OCI-LY3 (cell line): Measurements from ENCODE around the gene CFAP58.

Experiments
- H2AFZ ChIP-seq: fragments of 200-600, 300-600 bp; shearing (Covaris generic); 2 replicates; pipeline ENCODE4 v1.6.0; 2014; ENCODE audit warnings: antibody characterized with exemption, low read depth, low read length
- H3K27ac ChIP-seq: fragments of 200-600, 300-600 bp; sonication (generic); 2 replicates; pipeline ENCODE4 v1.5.1; 2014; ENCODE audit warnings: mild to moderate bottlenecking, low read length, moderate library complexity, mixed read lengths
- H3K27me3 ChIP-seq: fragments of 200-600, 300-600 bp; sonication (generic); 2 replicates; pipeline ENCODE4 v1.6.1; 2014; ENCODE audit warnings: low read depth, low read length, mixed read lengths
- H3K36me3 ChIP-seq: fragments of 200-600, 300-600 bp; sonication (generic); replicated peaks from 2 replicates; pipeline ENCODE3; 2014; ENCODE audit warnings: low read depth, low read length, mixed read lengths
- H3K4me1 ChIP-seq: fragments of 300-600, 200-600 bp; sonication (generic); 2 replicates; pipeline ENCODE4 v1.6.1; 2014; ENCODE audit warnings: low read length, mixed read lengths
- H3K4me2 ChIP-seq: fragments of 200-600, 300-600 bp; sonication (generic); 2 replicates; pipeline ENCODE4 v1.6.1; 2014; ENCODE audit warnings: low read length, mixed read lengths
- H3K4me3 ChIP-seq: fragments of 300-600, 200-600 bp; sonication (generic); 2 replicates; pipeline ENCODE4 v1.5.1; 2014; ENCODE audit warnings: antibody characterized with exemption, mild to moderate bottlenecking, low read length, moderate library complexity
- H3K79me2 ChIP-seq: fragments of 300-600, 200-600 bp; shearing (Covaris generic); 2 replicates; pipeline ENCODE4 v1.6.1; 2014; ENCODE audit warnings: mild to moderate bottlenecking, low read length, mixed read lengths
- H3K9ac ChIP-seq: fragments of 300-600, 200-600 bp; shearing (Covaris generic); 2 replicates; pipeline ENCODE4 v1.6.0; 2014; ENCODE audit warnings: mild to moderate bottlenecking, low read length, moderate library complexity
- H3K9me3 ChIP-seq: fragments of 200-600, 300-600 bp; shearing (Covaris generic); 2 replicates; pipeline ENCODE4 v1.6.1; 2014; ENCODE audit warnings: low read length, mixed read lengths; ENCODE audit not compliant: insufficient read depth
- H4K20me1 ChIP-seq: fragments of 200-600, 300-600 bp; sonication (generic); 2 replicates; pipeline ENCODE4 v1.6.1; 2016; ENCODE audit warnings: low read length, mixed read lengths; ENCODE audit not compliant: insufficient read depth
- EZH2phosphoT487 ChIP-seq: fragments of 200-600 bp; shearing (Covaris generic); IDR thresholded peaks from 2 replicates; pipeline ENCODE4 v1.6.1; 2018; ENCODE audit warnings: antibody characterized with exemption, mixed run types, low read depth
- TF ChIP-seq, protein P1 (sequence below): fragments of 200-600, 300-600 bp; sonication (generic); IDR thresholded peaks from 2 replicates; pipeline ENCODE4 v1.5.1; 2014; ENCODE audit warnings: antibody characterized with exemption, low read length, low read depth

The CFAP58 gene

DNA sequence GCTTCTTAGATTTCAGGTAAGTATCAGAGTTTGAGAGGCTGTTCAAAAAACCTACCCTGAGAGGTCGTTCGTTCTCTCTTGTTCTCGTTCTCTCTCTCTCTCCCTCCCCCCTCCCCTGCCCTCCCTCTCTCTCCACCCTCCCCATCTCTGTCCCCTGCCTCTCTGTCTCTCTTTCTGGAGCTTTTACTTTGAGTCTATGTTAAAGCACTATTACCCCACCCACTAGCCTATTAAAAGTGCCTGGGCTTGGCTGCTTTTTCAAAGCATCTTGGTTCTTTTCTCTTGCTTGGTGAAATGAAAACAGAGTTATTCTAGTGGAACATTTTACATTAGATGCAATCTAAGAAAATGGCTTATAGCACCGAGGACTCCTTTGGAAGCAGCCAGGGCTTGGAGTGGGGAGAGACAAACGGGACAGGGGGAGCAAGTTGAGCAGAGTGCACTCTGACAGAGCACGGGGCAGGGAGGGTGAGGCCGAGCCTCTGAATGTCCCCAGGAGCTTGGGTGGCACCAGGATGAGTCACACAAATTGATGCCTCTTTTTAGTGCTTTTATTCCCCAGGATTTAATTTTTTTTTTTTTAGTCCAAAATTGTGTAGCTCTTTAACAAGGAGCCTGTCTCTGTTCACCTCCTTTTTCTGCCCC, 134.3 kb downstream of the CFAP58 start:
- H3K4me1 ChIP-seq: no peaks in the 10 kb centered on the region
- no peaks in the 10 kb centered on the region for H3K79me2 ChIP-seq
- H3K4me3 ChIP-seq: no peak overlapping the region
- H3K4me2 ChIP-seq: no peak overlapping the region
- TF ChIP-seq EZH2phosphoT487: no peak
- TF ChIP-seq, protein P1, sequence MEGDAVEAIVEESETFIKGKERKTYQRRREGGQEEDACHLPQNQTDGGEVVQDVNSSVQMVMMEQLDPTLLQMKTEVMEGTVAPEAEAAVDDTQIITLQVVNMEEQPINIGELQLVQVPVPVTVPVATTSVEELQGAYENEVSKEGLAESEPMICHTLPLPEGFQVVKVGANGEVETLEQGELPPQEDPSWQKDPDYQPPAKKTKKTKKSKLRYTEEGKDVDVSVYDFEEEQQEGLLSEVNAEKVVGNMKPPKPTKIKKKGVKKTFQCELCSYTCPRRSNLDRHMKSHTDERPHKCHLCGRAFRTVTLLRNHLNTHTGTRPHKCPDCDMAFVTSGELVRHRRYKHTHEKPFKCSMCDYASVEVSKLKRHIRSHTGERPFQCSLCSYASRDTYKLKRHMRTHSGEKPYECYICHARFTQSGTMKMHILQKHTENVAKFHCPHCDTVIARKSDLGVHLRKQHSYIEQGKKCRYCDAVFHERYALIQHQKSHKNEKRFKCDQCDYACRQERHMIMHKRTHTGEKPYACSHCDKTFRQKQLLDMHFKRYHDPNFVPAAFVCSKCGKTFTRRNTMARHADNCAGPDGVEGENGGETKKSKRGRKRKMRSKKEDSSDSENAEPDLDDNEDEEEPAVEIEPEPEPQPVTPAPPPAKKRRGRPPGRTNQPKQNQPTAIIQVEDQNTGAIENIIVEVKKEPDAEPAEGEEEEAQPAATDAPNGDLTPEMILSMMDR: no peak
- no peaks in the 10 kb centered on the region for H3K9me3 ChIP-seq
- H4K20me1 ChIP-seq: no peaks in the 10 kb centered on the region
- H3K36me3 ChIP-seq: no peaks in the 10 kb centered on the region
- H3K27ac ChIP-seq: no peak overlapping the region
- H3K27me3 ChIP-seq: no peaks in the 10 kb centered on the region
- H3K9ac ChIP-seq: no peak overlapping the region
- no peak overlapping the region for H2AFZ ChIP-seq

- Histone ChIP-seq H3K9me3 (no peaks in the 10 kb centered on the region), H3K4me3 (no peak overlapping the region), H3K79me2 (no peaks in the 10 kb centered on the region), H3K9ac (no peak overlapping the region), H4K20me1 (no peaks in the 10 kb centered on the region), H3K27ac (no peak overlapping the region), H3K36me3 (no peaks in the 10 kb centered on the region), H3K27me3 (no peaks in the 10 kb centered on the region), H3K4me2 (no peak overlapping the region), H3K4me1 (no peaks in the 10 kb centered on the region), H2AFZ (no peak overlapping the region)
- TF ChIP-seq, protein P1: no peak
- TF ChIP-seq EZH2phosphoT487: no peak
These were observed 134.8 kb downstream of the CFAP58 start for GRCh38 chr10:104488439-104488832.

DNA sequence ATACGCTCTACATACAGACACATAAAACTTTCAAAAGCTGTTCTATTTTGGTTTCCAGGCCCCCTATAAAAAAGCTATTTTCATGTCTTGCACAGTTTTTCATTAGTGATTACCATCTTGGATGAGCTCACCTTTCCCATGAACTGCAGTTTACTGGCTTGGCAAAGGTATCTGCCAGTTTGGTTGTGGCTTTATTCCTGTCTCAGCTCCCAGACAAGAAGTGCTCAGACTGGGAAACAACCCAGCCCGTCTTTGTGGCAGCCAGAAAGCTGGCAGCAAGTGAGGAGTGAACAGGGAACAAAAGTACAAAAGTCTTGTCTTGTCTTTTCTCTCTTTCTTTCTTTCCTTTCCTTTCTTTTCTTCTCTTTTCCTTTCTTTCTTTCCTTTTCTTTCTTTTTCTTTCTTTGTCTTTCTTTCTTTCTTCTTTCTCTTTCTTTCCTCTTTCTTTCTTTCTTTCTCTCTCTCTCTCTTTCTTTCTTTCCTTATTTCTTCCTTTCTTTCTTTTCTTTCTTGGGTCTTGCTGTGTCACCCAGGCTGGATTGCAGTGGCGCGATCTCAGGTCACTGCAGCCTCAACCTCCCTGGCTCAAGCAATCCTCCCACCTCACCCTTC, 138.8 kb downstream of the CFAP58 start:
- H3K4me1 ChIP-seq: no peaks in the 10 kb centered on the region
- H3K27me3 ChIP-seq: no peaks in the 10 kb centered on the region
- H3K36me3 ChIP-seq: no peaks in the 10 kb centered on the region
- no peak overlapping the region for H3K4me3 ChIP-seq
- H3K79me2 ChIP-seq: no peaks in the 10 kb centered on the region
- H2AFZ ChIP-seq: no peak overlapping the region
- no peaks in the 10 kb centered on the region for H3K9me3 ChIP-seq
- no peak overlapping the region for H3K27ac ChIP-seq
- no peak overlapping the region for H3K9ac ChIP-seq
- H4K20me1 ChIP-seq: no peaks in the 10 kb centered on the region
- TF ChIP-seq, protein P1: no peak
- TF ChIP-seq EZH2phosphoT487: no peak
- no peak overlapping the region for H3K4me2 ChIP-seq

GRCh38 chr10:104498347-104499081, 144.9 kb downstream of the CFAP58 start:
- no peaks in the 10 kb centered on the region for H3K9me3 ChIP-seq
- no peak overlapping the region for H3K4me3 ChIP-seq
- no peak overlapping the region for H2AFZ ChIP-seq
- no peaks in the 10 kb centered on the region for H4K20me1 ChIP-seq
- no peaks in the 10 kb centered on the region for H3K36me3 ChIP-seq
- H3K4me2 ChIP-seq: no peak overlapping the region
- H3K4me1 ChIP-seq: no peaks in the 10 kb centered on the region
- H3K27ac ChIP-seq: no peak overlapping the region
- no peaks in the 10 kb centered on the region for H3K79me2 ChIP-seq
- H3K9ac ChIP-seq: no peak overlapping the region
- TF ChIP-seq, protein P1: no peak
- no peak for TF ChIP-seq EZH2phosphoT487
- peaks cover 3% of the 10 kb centered on the region; the same call in 1 of the 2 replicates for H3K27me3 ChIP-seq
